Measurements from ENCODE around the gene TNNT3.

The TNNT3 gene

DNA sequence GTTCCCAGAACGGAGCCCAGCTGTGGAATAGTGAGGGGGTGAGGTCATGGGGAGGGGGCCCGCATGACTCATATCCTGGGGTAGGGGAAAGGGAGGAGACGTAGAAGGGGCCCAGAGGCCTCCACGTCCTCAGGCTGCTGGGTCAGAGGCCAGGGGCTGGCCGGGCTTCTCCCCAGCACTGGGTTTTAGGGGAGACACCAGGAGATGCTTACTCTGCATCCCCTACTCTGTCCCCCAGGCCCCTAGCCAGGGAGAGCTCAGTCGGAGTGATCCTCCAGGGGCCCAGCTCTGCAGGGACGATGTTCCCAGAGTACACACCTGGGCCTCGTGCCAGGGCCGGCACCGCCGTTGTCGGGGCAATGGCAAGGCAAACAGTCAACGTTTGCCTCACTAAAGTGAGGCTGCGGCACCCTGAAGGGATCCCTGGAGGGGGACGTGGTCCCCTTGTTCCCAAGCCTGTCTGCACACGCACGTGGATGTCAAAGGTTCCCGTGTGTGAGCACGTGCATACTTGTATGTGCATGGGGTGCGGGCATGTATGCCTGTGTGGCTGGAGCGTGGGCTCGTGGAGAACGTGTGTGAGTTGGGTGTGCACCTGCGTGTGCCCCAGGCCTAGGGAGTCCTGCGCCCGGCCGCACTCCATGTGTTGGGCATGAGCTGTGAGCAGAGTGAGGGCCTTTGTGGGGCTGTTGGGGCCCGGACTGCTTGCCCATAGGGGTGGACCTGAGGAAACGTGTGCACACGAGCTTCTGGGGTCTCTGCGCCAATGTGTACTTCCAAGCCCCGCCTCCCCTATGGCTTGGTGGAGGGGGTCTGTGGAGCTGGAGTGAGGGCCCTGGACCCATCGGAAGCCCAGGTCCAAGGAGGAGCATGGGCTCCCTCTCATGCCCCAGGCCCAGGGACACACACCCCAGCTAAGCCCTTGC, 42.0 kb upstream of the TNNT3 start:
- Histone ChIP-seq H3K4me3 (ENCODE audit: low read length) (no peak overlapping the region), H3K36me3 (replicated peaks; ENCODE audit: insufficient read depth, low read length) (no peaks in the 10 kb centered on the region), H3K27me3 (replicated peaks; ENCODE audit: insufficient read depth, low read length) (no peaks in the 10 kb centered on the region), H2AFZ (ENCODE audit: low read length) (no peak overlapping the region), H3K4me1 (ENCODE audit: low read length) (no peaks in the 10 kb centered on the region), H3K4me2 (ENCODE audit: low read depth, low read length) (no peak overlapping the region), H3K27ac (ENCODE audit: low read length) (no peak overlapping the region), H3K9me3 (replicated peaks; ENCODE audit: insufficient read depth, low read length) (no peaks in the 10 kb centered on the region), H3F3A (ENCODE audit: insufficient read depth, low read length) (no peaks in the 10 kb centered on the region), H3K79me2 (ENCODE audit: low read length) (no peaks in the 10 kb centered on the region), H3K9me2 (replicated peaks; ENCODE audit: insufficient read depth, low read length) (no peaks in the 10 kb centered on the region), H4K20me1 (ENCODE audit: insufficient read depth, low read length) (no peaks in the 10 kb centered on the region), H3K9ac (ENCODE audit: low read length) (no peak overlapping the region)
- no peak for DNase-seq
- TF ChIP-seq EZH2phosphoT487 (IDR thresholded peaks at IDR 0.05; ENCODE audit: low read length) (no peak), EZH2 (optimal IDR thresholded peaks at IDR 0.05; ENCODE audit: low read depth, low read length) (no peak)
- TF ChIP-seq, protein P1, sequence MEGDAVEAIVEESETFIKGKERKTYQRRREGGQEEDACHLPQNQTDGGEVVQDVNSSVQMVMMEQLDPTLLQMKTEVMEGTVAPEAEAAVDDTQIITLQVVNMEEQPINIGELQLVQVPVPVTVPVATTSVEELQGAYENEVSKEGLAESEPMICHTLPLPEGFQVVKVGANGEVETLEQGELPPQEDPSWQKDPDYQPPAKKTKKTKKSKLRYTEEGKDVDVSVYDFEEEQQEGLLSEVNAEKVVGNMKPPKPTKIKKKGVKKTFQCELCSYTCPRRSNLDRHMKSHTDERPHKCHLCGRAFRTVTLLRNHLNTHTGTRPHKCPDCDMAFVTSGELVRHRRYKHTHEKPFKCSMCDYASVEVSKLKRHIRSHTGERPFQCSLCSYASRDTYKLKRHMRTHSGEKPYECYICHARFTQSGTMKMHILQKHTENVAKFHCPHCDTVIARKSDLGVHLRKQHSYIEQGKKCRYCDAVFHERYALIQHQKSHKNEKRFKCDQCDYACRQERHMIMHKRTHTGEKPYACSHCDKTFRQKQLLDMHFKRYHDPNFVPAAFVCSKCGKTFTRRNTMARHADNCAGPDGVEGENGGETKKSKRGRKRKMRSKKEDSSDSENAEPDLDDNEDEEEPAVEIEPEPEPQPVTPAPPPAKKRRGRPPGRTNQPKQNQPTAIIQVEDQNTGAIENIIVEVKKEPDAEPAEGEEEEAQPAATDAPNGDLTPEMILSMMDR (IDR thresholded peaks at IDR 0.05; ENCODE audit: low read length): no peak

DNA sequence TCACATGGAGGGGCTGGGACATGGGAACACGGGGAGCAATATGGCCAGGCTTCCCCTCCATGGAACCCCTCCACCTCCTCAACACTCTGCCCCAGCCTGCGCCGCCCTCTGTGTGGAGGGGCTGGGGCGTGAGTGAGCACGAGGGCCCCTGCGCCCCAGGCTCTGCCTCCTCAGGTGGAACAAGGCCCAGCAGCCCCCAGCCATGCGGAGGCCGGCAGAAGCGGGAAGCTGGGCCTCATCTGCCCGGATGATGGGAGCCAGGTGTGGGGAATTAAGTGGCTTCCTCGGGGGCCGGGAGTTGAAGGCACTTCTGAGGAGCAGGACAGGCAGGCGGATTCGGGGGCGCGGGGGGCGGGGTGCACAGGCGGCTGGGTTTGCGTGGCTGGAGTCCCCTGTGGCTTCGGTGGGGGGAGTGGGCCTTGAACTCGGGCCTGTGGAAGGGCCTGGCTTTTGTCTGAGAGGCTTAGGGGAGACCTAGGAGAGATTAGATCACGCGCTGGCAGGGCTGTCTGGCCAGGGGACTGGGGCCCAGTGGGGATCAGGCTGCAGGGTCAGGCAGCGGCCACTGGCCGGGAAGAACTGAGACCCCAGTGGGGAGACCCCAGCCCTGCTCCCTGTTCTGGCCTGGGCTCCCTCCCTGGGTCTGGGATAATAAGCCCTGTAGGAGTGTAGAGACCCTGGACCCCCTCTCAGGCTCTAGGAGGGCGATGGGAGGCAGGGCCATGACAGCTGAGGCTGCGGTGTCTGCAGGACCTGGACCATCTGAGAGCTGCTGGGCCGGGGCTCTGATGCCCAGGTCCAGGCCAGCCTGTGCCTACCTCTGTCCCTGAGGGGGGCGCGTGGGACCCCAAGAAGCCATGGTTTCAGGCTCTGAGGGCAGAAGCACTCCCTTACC, 41.1 kb upstream of the TNNT3 start:
- DNase-seq: no peak
- no peak overlapping the region for H3K4me2 ChIP-seq (ENCODE audit: low read depth, low read length)
- no peaks in the 10 kb centered on the region for H3K9me3 ChIP-seq (replicated peaks; ENCODE audit: insufficient read depth, low read length)
- no peak overlapping the region for H2AFZ ChIP-seq (ENCODE audit: low read length)
- no peak overlapping the region for H3K27ac ChIP-seq (ENCODE audit: low read length)
- no peaks in the 10 kb centered on the region for H3K9me2 ChIP-seq (replicated peaks; ENCODE audit: insufficient read depth, low read length)
- no peaks in the 10 kb centered on the region for H3K27me3 ChIP-seq (replicated peaks; ENCODE audit: insufficient read depth, low read length)
- no peaks in the 10 kb centered on the region for H3F3A ChIP-seq (ENCODE audit: insufficient read depth, low read length)
- no peaks in the 10 kb centered on the region for H3K79me2 ChIP-seq (ENCODE audit: low read length)
- no peak overlapping the region for H3K9ac ChIP-seq (ENCODE audit: low read length)
- no peaks in the 10 kb centered on the region for H3K36me3 ChIP-seq (replicated peaks; ENCODE audit: insufficient read depth, low read length)
- no peaks in the 10 kb centered on the region for H3K4me1 ChIP-seq (ENCODE audit: low read length)
- H3K4me3 ChIP-seq (ENCODE audit: low read length): no peak overlapping the region
- H4K20me1 ChIP-seq (ENCODE audit: insufficient read depth, low read length): no peaks in the 10 kb centered on the region
- TF ChIP-seq EZH2 (optimal IDR thresholded peaks at IDR 0.05; ENCODE audit: low read depth, low read length) (no peak), EZH2phosphoT487 (IDR thresholded peaks at IDR 0.05; ENCODE audit: low read length) (no peak)
- TF ChIP-seq, protein P1 (IDR thresholded peaks at IDR 0.05; ENCODE audit: low read length): no peak

DNA sequence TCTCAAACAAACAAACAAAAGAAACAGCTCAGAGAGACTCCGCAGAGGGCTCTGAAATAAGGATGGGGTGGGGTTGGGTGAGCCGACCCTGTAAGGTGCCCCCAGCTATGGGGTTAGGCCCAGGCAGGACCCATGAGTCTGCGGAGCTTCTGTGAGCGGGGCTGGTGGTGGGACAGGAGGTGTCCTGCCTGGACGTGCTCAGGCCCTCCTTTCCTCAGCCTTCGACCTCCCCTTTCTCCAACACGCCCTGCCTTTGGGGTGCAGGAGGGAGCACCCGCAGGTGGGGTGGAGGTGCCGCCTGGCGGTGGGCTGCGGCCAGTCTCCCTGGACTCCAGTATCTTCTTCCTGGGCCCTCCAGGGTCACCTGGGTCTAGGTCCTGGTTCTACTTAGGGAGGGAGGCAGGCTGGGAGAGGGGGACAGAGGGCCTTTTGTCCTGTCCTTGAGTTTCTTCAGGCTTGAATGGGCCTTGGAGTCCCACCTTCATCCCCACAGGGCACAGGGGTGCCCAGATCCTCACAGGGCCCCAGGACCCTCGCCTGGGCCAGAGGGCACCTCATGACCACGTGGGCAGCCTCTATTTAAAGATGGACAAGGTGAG, 40.1 kb upstream of the TNNT3 start:
- Histone ChIP-seq H3K79me2 (ENCODE audit: low read length) (no peaks in the 10 kb centered on the region), H3K9me2 (replicated peaks; ENCODE audit: insufficient read depth, low read length) (no peaks in the 10 kb centered on the region), H2AFZ (ENCODE audit: low read length) (no peak overlapping the region), H3K9ac (ENCODE audit: low read length) (no peak overlapping the region), H3K9me3 (replicated peaks; ENCODE audit: insufficient read depth, low read length) (no peaks in the 10 kb centered on the region), H3K4me1 (ENCODE audit: low read length) (no peaks in the 10 kb centered on the region), H3K4me3 (ENCODE audit: low read length) (no peak overlapping the region), H3K27ac (ENCODE audit: low read length) (no peak overlapping the region), H3K36me3 (replicated peaks; ENCODE audit: insufficient read depth, low read length) (no peaks in the 10 kb centered on the region), H4K20me1 (ENCODE audit: insufficient read depth, low read length) (no peaks in the 10 kb centered on the region), H3F3A (ENCODE audit: insufficient read depth, low read length) (no peaks in the 10 kb centered on the region), H3K27me3 (replicated peaks; ENCODE audit: insufficient read depth, low read length) (no peaks in the 10 kb centered on the region), H3K4me2 (ENCODE audit: low read depth, low read length) (no peak overlapping the region)
- TF ChIP-seq EZH2 (optimal IDR thresholded peaks at IDR 0.05; ENCODE audit: low read depth, low read length) (no peak), EZH2phosphoT487 (IDR thresholded peaks at IDR 0.05; ENCODE audit: low read length) (no peak)
- TF ChIP-seq, protein P1 (IDR thresholded peaks at IDR 0.05; ENCODE audit: low read length): no peak
- no peak for DNase-seq
